NCI-H82 treated with DMSO at 0.1 percent for 48 hours (cell line): Measurements from ENCODE around the gene GAS2L1.
A peak's percentile ranks its signal among the peaks of the same experiment; 100 is the strongest.

Experiments used
- DNase-seq: peaks from one replicate; lab custom pipeline; 2025; ENCODE audit not compliant: unreplicated experiment; lab: John Stamatoyannopoulos, UW

GAS2L1 gene

GRCh38 chr22:29325785-29326315 is 19.4 kb downstream of the GAS2L1 start:
- DNase-seq = no peak

- DNase-seq = no peak
Measured at GRCh38 chr22:29326481-29326880, 20.0 kb downstream of the GAS2L1 start.

- no peak for DNase-seq
Measured at GRCh38 chr22:29327089-29327764, 20.8 kb downstream of the GAS2L1 start.

- no peak for DNase-seq
Measured at GRCh38 chr22:29328055-29328454, 21.6 kb downstream of the GAS2L1 start.

GRCh38 chr22:29328566-29329500 is 22.4 kb downstream of the GAS2L1 start:
- DNase-seq = no peak

- no peak for DNase-seq
Measured at GRCh38 chr22:29329581-29329980, 23.1 kb downstream of the GAS2L1 start.

- no peak for DNase-seq
Measured at GRCh38 chr22:29330291-29330690, 23.8 kb downstream of the GAS2L1 start.

GRCh38 chr22:29330753-29331152 is 24.3 kb downstream of the GAS2L1 start:
- peak; percentile 62 for DNase-seq

- DNase-seq = no peak
Measured at GRCh38 chr22:29331213-29331612, 24.8 kb downstream of the GAS2L1 start.

GRCh38 chr22:29331658-29332300 is 25.3 kb downstream of the GAS2L1 start:
- DNase-seq = no peak

GRCh38 chr22:29332886-29333496 is 26.5 kb downstream of the GAS2L1 start:
- DNase-seq = no peak

- no peak for DNase-seq
Measured at GRCh38 chr22:29334148-29334547, 27.7 kb downstream of the GAS2L1 start.

- no peak for DNase-seq
Measured at GRCh38 chr22:29334696-29335344, 28.4 kb downstream of the GAS2L1 start.

- DNase-seq = no peak
Measured at GRCh38 chr22:29335656-29336055, 29.2 kb downstream of the GAS2L1 start.

GRCh38 chr22:29336751-29337490 is 30.5 kb downstream of the GAS2L1 start:
- no peak for DNase-seq

- DNase-seq = no peak
Measured at GRCh38 chr22:29337631-29338284, 31.3 kb downstream of the GAS2L1 start.

GRCh38 chr22:29338398-29338797 is 31.9 kb downstream of the GAS2L1 start:
- DNase-seq = no peak

- DNase-seq = no peak
Measured at GRCh38 chr22:29339381-29340235, 33.2 kb downstream of the GAS2L1 start.
